Esophagus squamous epithelium (tissue), 4 donors: ENCODE measurements around the gene MSANTD1.

ENCODE experiments used
- CTCF ChIP-seq, 6 experiments: fragments of 450-650 bp in 4 of 6; fragments of 200-600 bp in 2 of 6; sonication (generic) in 2 of 6; IDR thresholded peaks; one replicate each; pipeline ENCODE4 v1.5.1; 2016 to 2019; ENCODE audit warnings: antibody characterized with exemption in 6 of 6, mild to moderate bottlenecking in 4 of 6, moderate library complexity in 4 of 6
- POLR2A ChIP-seq, 4 donors: fragments of 450-650 bp; IDR thresholded peaks; one replicate each; pipeline ENCODE4 v1.6.1; 2017; ENCODE audit warnings: antibody characterized with exemption in 4 of 4, mild to moderate bottlenecking in 4 of 4, moderate library complexity in 3 of 4

DNA sequence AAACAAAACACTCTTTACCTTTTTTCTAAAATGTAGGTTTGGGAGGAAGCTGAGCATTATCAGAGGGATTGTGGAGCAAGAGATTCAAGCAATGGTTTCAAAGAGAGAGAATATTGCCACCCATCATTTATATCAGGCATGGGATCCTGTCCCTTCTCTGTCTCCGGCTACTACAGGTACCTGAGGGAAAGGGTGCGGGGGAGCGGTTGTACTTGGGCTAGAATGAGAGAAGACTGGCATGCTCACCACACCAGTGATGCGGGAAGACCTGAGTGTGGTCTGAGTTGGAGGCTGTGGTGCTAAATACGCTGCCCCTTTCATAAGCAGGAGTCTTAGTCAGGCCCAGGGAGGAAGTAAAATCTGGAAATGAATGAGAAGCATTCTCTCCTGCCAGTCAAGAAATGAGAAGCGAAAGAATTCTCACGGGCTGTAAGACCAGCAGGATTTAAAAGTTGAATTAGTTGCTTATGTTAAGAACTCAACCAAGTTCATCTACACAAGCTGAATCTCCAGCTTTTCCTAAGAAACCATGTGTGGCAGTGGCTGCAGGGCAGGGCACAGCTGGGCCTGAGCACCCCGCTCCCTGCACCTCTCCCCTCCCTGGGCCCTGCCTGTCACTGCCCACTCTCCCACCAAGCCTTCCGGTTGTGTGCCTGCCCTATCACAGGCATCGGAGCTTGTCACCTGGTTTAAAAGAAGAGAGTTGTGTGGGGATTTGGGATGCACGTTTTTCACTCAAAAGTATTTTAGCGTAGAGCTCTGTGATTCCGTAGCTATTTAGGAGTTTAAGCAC lies 24.8 kb upstream of the MSANTD1 start:
- TF ChIP-seq POLR2A (IDR thresholded peaks at IDR 0.05) (no peak), CTCF (IDR thresholded peaks at IDR 0.05) (no peak)
